GM18909 (cell line): ENCODE measurements around the gene SCO2.
"Not testable (repeated sequence)": the region's sequence is repeated elsewhere in the genome, so short reads cannot be mapped to it uniquely, and the experiment has no call there.

Source experiments
- ATAC-seq: cut with Tn5 transposase; IDR thresholded peaks from one replicate; pipeline ENCODE4 v1.9.1; 2021; ENCODE audit warnings: mild to moderate bottlenecking; ENCODE audit not compliant: unreplicated experiment, poor library complexity

Gene SCO2

GRCh38 chr22:50533856-50534711 is 8.7 kb upstream of the SCO2 start:
- ATAC-seq, result not testable (repeated sequence)

GRCh38 chr22:50532824-50533796 is 7.7 kb upstream of the SCO2 start:
- no peak for ATAC-seq

- ATAC-seq, result no peak
These were observed 6.7 kb upstream of the SCO2 start for GRCh38 chr22:50531962-50532674.

DNA sequence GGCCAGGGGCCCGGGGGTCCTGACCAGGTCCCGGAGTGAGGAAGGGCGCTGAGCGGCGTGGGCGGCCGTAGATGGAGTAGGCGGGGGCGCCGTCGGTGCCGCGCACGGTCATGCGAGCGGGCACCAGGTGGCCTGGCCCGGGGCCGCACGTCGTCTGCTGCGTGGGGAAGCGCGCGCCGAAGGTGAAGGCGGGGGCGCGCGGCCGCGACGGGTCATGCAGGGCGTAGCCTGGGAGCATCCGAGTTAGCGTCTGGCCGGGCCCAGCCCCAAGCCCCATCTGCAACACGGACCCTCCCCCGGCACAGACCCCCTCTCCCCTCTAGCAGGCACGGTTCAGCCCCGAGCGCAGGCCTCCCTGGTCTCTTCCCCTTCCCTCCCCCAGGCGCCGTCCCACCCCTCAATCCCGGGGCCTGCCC is 6.2 kb upstream of the SCO2 start:
- ATAC-seq, result no peak

GRCh38 chr22:50530877-50531545 is 5.6 kb upstream of the SCO2 start:
- ATAC-seq, result peak; percentile 28

DNA sequence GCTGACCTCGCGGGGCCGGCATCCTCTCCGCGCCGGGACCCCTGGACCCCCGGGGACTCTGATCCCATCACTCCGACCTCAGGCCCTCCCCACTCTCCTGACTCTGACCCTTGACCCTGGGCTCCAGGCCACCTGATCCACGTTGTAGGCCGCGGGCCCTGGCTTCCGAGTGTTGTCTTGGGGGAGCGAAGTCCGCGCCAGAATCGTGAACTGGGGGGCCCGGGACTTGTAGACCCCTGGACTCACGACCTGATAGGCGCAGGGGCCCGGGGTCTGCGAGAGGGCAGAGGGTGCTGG is 5.1 kb upstream of the SCO2 start:
- peak; percentile 1 for ATAC-seq

- ATAC-seq, result peak; percentile 17
These were observed 4.6 kb upstream of the SCO2 start, which contains the start of gene TYMP for GRCh38 chr22:50529897-50530579. TYMP (minus strand) TSS chr22:50530012; CDS start chr22:50529709, 303 bp downstream.

DNA sequence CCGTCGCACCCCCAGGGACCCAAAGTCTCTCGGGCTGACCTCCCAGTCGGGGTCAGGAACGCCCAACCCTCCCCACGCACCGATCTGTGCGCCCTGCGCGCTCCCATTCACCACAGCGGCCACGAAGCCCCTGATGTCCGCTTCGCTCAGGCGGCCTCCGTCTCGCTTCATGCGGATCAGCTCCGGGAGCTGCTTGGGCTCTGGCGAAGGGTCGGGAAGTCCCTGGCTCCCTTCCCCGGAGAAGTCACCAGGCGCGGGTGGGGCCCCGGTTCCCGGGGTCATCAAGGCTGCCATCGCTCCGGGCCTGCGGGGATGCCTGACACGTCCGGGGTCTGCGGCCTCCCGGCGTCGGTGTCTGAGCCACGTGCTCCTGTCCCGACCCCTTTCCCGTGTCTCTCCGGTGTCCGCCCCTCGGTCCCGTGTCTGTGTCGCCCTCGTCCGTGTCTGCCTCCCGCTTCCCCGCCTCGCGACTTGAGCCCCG is 4.1 kb upstream of the SCO2 start:
- no peak for ATAC-seq

- ATAC-seq, result no peak
These were observed 3.5 kb upstream of the SCO2 start for GRCh38 chr22:50528682-50529415.

DNA sequence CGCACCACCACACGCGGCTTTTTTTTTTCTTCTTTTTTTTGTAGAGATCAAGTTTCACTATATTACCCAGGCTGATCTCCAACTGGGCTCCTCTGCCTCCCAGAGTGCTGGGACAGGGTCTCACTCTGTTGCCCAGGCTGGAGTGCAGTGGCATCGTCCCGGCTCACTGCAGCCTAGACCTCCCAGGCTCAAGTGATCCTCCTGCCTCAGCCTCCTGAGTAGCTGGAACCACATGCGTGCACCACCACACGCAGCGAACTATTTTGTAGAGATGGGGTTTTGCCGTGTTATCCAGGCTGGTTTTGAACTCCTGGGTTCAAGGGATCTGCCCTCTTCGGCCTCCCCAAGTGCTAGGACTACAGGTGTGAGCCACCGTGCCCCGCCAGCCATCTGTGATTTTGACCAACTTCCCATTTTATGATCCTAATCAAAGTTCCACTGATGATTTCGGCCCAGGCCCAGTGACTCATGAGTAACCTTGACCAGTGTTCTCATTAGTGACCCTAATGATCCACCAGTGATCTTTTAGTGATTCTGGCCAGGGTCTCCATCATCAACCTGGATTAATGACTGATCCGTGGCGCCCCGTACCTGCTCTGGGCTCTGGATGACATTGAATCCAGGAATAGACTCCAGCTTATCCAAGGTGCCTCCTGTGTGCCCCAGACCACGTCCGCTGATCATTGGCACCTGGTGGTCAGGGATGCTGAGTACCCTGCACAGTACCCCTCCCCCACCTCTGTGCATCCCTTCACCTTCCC is 2.7 kb upstream of the SCO2 start:
- ATAC-seq, result no peak

DNA sequence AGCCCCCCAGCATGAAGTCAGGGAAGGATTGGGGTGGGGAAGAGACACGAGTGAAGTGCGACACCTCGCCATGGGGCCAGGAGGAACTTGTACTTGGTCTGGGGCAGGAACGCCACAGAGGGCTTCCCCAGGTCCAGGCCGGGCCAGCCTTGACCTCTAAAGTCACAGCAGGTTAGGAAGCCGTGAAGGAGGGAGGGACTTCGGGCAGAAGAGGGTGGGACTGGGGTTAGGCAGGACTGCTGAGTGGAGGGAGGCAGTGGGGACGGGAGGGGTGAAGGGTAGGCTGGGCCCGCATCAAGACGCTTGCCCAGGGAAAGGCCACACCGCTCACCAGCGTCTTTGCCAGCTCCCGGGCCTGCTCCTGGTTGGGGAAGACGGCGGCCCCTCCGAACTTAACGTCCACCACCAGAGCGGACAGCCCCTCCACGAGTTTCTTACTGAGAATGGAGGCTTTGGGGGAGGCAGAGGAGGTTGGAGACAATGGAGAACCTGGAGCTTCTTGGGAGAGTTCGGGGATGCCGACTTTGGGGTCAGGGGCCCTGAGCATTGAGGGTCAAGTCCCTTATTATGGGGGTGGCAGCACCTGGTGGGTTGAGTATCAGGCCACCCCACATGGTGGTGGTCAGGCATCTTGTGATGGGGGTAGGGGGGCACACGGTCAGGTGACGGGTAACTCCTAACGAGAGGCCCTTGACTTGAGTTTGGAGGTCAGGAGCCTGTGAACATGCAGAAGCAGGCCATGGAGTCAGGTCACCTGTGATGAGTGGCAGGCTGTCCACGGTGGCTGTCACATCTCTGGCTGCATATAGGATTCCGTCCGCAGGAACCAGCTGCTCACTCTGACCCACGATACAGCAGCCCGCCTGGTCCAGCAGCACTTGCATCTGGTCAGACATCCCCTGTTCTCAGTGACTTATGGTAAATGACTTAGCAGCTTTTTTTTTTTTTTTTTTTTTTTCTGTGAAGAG is 1.7 kb upstream of the SCO2 start:
- ATAC-seq, result no peak

DNA sequence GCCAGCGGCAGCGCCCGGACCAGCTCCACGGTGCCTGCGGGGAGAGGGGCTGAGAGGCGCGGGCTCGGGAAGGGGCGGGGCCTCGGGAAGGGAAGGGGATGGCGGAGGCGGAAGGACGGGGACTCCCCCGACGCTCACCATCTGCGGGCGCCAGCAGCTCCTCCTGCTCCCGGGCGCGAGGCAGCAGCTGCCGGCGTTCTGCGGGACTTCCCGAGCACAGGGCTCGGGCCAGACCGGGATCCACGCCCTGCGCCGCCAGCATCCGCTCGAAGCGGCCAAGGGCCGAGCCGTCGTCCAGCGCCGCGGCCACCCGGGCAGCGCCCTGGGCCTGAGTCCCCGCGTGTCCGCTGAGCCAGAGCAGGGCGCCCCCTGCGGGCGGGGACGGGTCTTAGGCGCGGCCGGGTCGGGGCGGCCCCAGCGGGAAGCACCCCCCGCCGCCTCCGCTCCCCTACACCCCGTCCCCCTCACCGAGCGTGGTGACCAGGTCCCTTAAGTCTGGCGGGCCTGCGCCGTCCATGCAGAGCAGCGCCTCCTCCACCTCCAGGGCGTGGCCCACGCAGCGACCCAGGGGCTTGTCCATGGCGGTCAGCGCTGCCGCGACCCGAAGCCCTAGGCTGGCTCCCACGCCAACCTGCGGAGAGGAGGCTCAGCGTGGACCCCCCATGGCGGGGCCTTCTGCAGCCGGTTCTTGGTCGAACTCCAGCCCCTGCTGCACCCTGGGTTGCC is 873 bp upstream of the SCO2 start:
- peak; percentile 27 for ATAC-seq

GRCh38 chr22:50525858-50526107 is 385 bp upstream of the SCO2 start:
- ATAC-seq, result peak; percentile 23

DNA sequence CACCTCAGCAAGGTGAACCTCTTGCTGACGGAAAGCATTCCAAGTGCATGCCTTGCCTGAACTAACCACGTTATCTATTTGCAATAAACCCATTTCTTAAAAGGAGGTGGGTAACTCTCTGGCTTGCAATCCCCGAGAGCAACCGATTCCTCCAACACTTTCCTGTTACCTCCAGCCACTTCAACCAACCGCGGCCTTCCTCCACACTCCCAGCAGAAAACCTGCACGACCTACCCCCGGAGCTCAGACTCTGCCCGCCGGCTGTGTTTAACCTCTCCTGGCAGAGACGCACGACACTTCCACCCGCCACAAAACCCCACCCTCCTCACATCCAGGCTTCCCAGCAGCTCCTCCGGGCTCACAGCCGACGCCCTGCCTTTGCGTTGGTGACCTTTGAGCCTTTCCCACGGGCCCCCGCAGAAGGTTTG is 708 bp downstream of the SCO2 start:
- no peak for ATAC-seq

- ATAC-seq, result no peak
These were observed 1.4 kb downstream of the SCO2 start for GRCh38 chr22:50523806-50524675.

- no peak for ATAC-seq
These were observed 2.0 kb downstream of the SCO2 start for GRCh38 chr22:50523458-50523805.
